ENCODE measurements around the gene RABEP2.
"Not testable (repeated sequence)": the region's sequence is repeated elsewhere in the genome, so short reads cannot be mapped to it uniquely, and the experiment has no call there.

Gene RABEP2

GRCh38 chr16:28879261-28879840 lies 45.7 kb downstream of the RABEP2 start:
- no peak for DNase-seq (ENCODE audit: low read depth in 2 of 2)

- no peak for DNase-seq (ENCODE audit: low read depth in 2 of 2)
These were observed 46.7 kb downstream of the RABEP2 start, which contains the start of gene ATP2A1 for GRCh38 chr16:28878083-28878926. Gene ATP2A1 (plus strand): TSS chr16:28878488. CDS start chr16:28878672, 184 bp downstream.

GRCh38 chr16:28877655-28878000 lies 47.4 kb downstream of the RABEP2 start:
- no peak for DNase-seq (ENCODE audit: low read depth in 2 of 2)

- DNase-seq (ENCODE audit: low read depth in 2 of 2) = no peak
These were observed 47.9 kb downstream of the RABEP2 start for GRCh38 chr16:28876973-28877654.

GRCh38 chr16:28876019-28876659 lies 48.9 kb downstream of the RABEP2 start:
- DNase-seq (ENCODE audit: low read depth in 2 of 2) = no peak

GRCh38 chr16:28875134-28876018 lies 49.7 kb downstream of the RABEP2 start:
- no peak for DNase-seq (ENCODE audit: low read depth in 2 of 2)

GRCh38 chr16:28874406-28874805 lies 50.6 kb downstream of the RABEP2 start:
- DNase-seq (ENCODE audit: low read depth in 2 of 2) = no peak

GRCh38 chr16:28873543-28874201 lies 51.4 kb downstream of the RABEP2 start:
- DNase-seq (ENCODE audit: low read depth in 2 of 2) = no peak

GRCh38 chr16:28872952-28873351 lies 52.1 kb downstream of the RABEP2 start:
- no peak for DNase-seq (ENCODE audit: low read depth in 2 of 2)

- DNase-seq (ENCODE audit: low read depth in 2 of 2) = no peak
These were observed 55.8 kb downstream of the RABEP2 start for GRCh38 chr16:28869201-28869600.

- DNase-seq (ENCODE audit: low read depth in 2 of 2) = not testable (repeated sequence)
These were observed 57.4 kb downstream of the RABEP2 start for GRCh38 chr16:28867646-28868045.

GRCh38 chr16:28867241-28867640 lies 57.8 kb downstream of the RABEP2 start:
- no peak for DNase-seq (ENCODE audit: low read depth in 2 of 2)

GRCh38 chr16:28866454-28866804 lies 58.6 kb downstream of the RABEP2 start:
- DNase-seq (ENCODE audit: low read depth in 2 of 2) = no peak

GRCh38 chr16:28865722-28866453 lies 59.1 kb downstream of the RABEP2 start:
- DNase-seq (ENCODE audit: low read depth in 2 of 2) = no peak

GRCh38 chr16:28865001-28865688 lies 59.9 kb downstream of the RABEP2 start:
- DNase-seq (ENCODE audit: low read depth in 2 of 2) = no peak

GRCh38 chr16:28863929-28864793 lies 60.9 kb downstream of the RABEP2 start:
- DNase-seq (ENCODE audit: low read depth in 2 of 2) = no peak

- DNase-seq (ENCODE audit: low read depth in 2 of 2) = no peak
These were observed 65.7 kb downstream of the RABEP2 start for GRCh38 chr16:28859326-28859725.

- no peak for DNase-seq (ENCODE audit: low read depth in 2 of 2)
These were observed 66.6 kb downstream of the RABEP2 start for GRCh38 chr16:28858421-28858820.
